WTC11 (cell line): ENCODE measurements around the gene WLS.

Experiments used
- CREB1 ChIP-seq: sonication (generic); formaldehyde crosslinking; IDR thresholded peaks from 2 replicates; pipeline ENCODE4 v1.8.0; 2023; ENCODE audit warnings: mild to moderate bottlenecking, missing genetic modification reagents
- ETV6 ChIP-seq: sonication (generic); formaldehyde crosslinking; IDR thresholded peaks from 2 replicates; pipeline ENCODE4 v1.8.1; 2022; ENCODE audit warnings: mild to moderate bottlenecking, missing genetic modification reagents
- NFE2L1 ChIP-seq: sonication (generic); formaldehyde crosslinking; IDR thresholded peaks from 2 replicates; pipeline ENCODE4 v1.8.1; 2023; ENCODE audit warnings: missing genetic modification reagents
- TCF7 ChIP-seq: sonication (generic); formaldehyde crosslinking; IDR thresholded peaks from 2 replicates; pipeline ENCODE4 v1.8.0; 2022; ENCODE audit warnings: mild to moderate bottlenecking, low read depth, missing genetic modification reagents, moderate library complexity
- ZBTB21 ChIP-seq: sonication (generic); formaldehyde crosslinking; IDR thresholded peaks from 2 replicates; pipeline ENCODE4 v1.8.1; 2023; ENCODE audit warnings: mild to moderate bottlenecking, missing genetic modification reagents, borderline replicate concordance
- ZNF138 ChIP-seq: sonication (generic); formaldehyde crosslinking; conservative IDR thresholded peaks from 2 replicates; pipeline ENCODE4 v1.8.1; 2022; ENCODE audit warnings: mild to moderate bottlenecking, moderate library complexity, missing genetic modification reagents
- ZNF317 ChIP-seq: sonication (generic); formaldehyde crosslinking; IDR thresholded peaks from 2 replicates; pipeline ENCODE4 v1.8.1; 2023; ENCODE audit warnings: low read depth, mild to moderate bottlenecking, moderate library complexity, missing genetic modification reagents, borderline replicate concordance
- TF ChIP-seq, protein P1 (sequence below): fragments of 200-600 bp; IDR thresholded peaks from 2 replicates; pipeline ENCODE4 v1.8.0; 2022; ENCODE audit warnings: antibody characterized with exemption
- TF ChIP-seq, protein P2 (sequence below): sonication (generic); formaldehyde crosslinking; IDR thresholded peaks from 2 replicates; pipeline ENCODE4 v1.8.1; 2023; ENCODE audit warnings: mild to moderate bottlenecking, missing genetic modification reagents
- TF ChIP-seq, protein P3 (sequence below): sonication (generic); formaldehyde crosslinking; IDR thresholded peaks from 2 replicates; pipeline ENCODE4 v1.8.1; 2023; ENCODE audit warnings: mild to moderate bottlenecking, missing genetic modification reagents, moderate library complexity

DNA sequence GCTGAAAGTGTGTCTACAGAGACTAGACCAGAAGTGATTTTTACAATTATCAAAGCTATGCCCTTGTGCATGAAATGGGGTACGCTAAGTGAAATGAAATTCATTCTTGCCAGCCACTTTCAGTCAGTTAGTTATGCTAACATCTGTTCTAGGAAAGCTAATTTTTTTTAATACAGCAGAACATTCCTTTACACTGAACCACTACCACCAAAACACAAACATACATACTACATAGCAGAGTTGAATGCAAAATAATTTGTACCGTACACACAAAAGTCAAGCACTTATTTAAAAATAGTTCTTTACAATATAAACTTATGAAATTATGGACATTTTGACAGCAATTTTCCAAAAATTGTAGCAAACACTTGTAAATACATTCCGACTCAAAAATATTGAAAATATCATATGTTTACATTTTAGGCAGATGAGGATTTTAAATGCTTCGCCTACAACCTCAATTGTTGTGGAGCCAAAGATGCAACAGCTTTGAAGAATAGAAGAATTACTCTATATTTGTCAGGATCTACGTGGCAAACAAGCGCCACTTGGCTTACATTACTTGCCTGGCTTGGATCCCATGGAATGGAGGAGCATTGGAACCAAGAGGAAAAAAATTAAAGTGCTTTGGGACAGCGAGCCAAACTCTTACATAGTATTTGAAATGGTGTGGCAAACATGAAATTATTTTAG is 30.6 kb downstream of the WLS start:
- TF ChIP-seq, protein P1, sequence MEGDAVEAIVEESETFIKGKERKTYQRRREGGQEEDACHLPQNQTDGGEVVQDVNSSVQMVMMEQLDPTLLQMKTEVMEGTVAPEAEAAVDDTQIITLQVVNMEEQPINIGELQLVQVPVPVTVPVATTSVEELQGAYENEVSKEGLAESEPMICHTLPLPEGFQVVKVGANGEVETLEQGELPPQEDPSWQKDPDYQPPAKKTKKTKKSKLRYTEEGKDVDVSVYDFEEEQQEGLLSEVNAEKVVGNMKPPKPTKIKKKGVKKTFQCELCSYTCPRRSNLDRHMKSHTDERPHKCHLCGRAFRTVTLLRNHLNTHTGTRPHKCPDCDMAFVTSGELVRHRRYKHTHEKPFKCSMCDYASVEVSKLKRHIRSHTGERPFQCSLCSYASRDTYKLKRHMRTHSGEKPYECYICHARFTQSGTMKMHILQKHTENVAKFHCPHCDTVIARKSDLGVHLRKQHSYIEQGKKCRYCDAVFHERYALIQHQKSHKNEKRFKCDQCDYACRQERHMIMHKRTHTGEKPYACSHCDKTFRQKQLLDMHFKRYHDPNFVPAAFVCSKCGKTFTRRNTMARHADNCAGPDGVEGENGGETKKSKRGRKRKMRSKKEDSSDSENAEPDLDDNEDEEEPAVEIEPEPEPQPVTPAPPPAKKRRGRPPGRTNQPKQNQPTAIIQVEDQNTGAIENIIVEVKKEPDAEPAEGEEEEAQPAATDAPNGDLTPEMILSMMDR = no peak
- TF ChIP-seq ZNF138 (CRISPR knock-in tag) = no peak
- TF ChIP-seq CREB1 = no peak
- TF ChIP-seq, protein P2, sequence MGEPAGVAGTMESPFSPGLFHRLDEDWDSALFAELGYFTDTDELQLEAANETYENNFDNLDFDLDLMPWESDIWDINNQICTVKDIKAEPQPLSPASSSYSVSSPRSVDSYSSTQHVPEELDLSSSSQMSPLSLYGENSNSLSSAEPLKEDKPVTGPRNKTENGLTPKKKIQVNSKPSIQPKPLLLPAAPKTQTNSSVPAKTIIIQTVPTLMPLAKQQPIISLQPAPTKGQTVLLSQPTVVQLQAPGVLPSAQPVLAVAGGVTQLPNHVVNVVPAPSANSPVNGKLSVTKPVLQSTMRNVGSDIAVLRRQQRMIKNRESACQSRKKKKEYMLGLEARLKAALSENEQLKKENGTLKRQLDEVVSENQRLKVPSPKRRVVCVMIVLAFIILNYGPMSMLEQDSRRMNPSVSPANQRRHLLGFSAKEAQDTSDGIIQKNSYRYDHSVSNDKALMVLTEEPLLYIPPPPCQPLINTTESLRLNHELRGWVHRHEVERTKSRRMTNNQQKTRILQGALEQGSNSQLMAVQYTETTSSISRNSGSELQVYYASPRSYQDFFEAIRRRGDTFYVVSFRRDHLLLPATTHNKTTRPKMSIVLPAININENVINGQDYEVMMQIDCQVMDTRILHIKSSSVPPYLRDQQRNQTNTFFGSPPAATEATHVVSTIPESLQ (CRISPR knock-in tag) = no peak
- TF ChIP-seq ZNF317 = no peak
- TF ChIP-seq ZBTB21 (CRISPR knock-in tag) = no peak
- no peak for TF ChIP-seq ETV6
- no peak for TF ChIP-seq NFE2L1 (CRISPR knock-in tag)
- TF ChIP-seq, protein P3, sequence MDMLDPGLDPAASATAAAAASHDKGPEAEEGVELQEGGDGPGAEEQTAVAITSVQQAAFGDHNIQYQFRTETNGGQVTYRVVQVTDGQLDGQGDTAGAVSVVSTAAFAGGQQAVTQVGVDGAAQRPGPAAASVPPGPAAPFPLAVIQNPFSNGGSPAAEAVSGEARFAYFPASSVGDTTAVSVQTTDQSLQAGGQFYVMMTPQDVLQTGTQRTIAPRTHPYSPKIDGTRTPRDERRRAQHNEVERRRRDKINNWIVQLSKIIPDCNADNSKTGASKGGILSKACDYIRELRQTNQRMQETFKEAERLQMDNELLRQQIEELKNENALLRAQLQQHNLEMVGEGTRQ (CRISPR knock-in tag) = no peak
- TF ChIP-seq TCF7 (CRISPR knock-in tag) = no peak
